HG03442 (cell line): ENCODE measurements around the gene IZUMO4.
"Not testable (repeated sequence)": the region's sequence is repeated elsewhere in the genome, so short reads cannot be mapped to it uniquely, and the experiment has no call there.

ENCODE experiments used
- ATAC-seq: cut with Tn5 transposase; IDR thresholded peaks from one replicate; pipeline ENCODE4 v1.9.1; 2021; ENCODE audit warnings: mild to moderate bottlenecking, moderate library complexity; ENCODE audit not compliant: unreplicated experiment

The IZUMO4 gene

DNA sequence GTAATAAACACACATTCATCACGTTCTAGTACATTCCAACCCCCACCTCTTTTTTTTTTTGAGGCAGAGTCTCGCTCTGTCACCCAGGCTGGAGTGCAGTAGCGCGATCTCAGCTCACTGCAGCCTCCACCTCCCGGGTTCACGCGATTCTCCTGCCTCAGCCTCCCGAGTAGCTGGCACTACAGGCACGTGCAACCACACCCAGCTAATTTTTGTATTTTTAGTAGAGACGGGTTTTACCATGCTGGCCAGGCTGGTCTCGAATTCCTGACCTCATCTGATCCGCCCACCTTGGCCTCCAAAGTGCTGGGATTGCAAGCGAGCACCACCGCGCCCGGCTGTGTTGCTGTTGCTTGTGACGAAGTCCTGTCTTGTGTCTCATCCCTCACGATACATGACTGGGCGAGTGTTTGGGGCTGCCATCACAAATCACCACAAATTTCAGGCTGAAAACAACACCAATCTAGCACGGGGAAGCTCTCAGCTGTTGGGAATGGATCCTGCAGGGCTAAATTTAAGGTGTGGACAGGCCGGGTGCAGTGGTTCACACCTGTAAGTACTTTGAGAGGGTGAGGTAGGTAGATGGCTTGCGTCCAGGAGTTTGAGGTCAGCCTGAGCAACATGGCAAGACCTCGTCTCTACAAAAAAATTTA, 16.3 kb upstream of the IZUMO4 start:
- ATAC-seq = no peak

DNA sequence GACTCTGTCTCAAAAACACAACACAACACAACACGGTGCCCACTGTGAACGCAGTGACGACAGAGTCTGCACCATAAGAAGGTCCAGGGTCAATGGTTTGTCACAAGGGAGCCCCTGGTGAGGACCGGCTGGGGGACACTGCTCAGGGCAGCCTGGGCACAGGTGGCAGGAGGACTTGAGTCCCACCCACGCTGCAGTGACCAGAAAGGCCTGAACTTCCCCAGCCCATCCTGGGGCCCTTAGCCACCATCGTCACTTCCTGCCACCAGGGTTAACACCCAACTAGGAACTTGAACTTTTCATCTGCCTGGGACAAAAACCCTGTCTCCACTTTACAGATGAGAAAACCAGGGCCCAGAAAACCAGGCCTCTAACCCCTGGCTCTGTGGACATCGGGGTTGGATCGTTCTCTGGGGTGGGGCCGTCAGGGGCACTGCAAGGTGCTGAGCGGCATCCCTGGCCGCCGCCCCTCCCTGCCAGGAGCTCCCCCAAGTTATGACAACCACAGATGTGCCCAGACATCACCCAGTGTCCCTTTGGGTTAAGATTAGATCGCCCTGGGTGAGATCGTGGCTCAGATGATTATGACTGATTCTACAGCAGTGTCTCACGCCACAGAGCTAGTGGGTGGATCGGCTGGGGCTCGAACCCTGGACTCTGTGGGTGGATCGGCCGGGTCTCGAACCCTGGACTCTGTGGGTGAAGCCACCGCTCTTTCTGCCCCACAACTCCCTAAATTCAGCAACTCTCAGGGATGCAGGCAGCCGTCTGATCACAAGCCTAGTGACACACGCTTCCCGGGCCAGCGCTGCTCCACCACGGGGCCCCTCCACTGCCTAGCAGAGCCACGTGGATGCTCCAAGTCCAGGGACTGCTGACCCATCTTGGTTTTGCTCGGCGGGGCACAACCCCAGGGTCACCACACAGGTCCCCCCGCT, 14.6 kb upstream of the IZUMO4 start:
- ATAC-seq = no peak

DNA sequence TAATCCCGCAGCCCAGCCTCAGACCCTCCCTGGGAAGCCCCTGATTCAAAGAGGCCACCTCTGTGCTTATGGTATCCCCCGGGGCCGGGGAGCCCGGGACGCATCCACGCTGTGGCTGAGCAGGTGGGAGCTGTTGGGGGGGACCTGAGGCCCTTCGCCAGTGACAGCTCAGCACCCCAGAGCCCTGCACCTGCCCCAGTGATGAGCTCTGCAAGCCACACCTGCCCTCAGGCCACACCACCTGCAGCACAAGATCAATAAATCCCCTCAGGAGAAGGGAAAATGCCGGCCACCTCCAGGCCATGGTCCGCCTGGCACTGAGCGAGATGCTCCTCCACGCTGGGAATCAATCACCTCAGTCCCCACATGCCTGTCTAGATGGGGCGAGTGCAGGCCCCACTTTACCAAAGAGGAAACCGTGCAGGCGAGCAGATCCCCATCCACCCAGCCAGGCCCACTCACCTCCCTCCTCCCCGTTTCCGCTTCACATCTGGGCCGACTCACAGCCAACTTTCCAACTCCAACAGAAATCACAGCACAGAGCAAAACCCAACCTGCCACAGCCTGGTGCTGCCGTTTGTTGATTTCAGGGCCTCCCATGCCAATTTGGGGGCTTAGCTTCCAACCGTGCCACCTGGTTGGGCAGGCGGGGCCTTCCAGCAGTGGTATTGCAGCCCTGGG, 13.4 kb upstream of the IZUMO4 start:
- no peak for ATAC-seq

DNA sequence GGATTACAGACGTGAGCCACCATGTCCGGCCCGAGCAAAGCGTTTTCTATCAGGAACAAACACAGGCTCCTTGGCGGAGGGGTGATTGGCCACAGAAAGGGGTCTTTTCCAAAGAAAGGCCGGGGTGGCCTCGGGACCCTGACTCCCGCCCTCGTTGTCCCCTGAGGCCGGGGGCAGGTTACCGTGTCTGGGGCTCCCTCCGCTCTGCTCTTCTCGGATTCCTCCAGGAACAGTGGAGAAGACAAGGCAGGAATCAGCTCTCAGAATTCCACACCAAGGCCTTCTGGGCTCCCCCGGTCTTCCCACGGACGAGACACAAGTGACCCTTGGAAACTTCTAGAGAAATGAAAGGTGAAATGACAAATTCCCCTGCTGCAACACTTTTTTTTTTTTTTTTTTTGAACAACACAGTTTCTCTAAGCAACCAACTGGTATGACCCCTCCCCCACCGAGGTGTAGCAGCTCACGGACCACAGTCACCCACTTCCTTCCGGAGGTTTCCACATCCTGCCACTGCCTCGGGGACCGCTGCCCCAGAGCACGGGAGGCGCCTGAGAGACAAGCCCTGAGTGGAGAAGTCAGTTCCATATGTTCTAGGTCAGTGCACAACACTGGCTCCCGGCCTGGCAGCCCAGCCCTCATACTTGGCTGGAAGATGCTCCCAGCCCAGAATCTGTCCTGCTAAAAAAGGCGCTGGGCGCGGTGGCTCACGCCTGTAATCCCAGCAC, 11.6 kb upstream of the IZUMO4 start:
- peak; percentile 22 for ATAC-seq

DNA sequence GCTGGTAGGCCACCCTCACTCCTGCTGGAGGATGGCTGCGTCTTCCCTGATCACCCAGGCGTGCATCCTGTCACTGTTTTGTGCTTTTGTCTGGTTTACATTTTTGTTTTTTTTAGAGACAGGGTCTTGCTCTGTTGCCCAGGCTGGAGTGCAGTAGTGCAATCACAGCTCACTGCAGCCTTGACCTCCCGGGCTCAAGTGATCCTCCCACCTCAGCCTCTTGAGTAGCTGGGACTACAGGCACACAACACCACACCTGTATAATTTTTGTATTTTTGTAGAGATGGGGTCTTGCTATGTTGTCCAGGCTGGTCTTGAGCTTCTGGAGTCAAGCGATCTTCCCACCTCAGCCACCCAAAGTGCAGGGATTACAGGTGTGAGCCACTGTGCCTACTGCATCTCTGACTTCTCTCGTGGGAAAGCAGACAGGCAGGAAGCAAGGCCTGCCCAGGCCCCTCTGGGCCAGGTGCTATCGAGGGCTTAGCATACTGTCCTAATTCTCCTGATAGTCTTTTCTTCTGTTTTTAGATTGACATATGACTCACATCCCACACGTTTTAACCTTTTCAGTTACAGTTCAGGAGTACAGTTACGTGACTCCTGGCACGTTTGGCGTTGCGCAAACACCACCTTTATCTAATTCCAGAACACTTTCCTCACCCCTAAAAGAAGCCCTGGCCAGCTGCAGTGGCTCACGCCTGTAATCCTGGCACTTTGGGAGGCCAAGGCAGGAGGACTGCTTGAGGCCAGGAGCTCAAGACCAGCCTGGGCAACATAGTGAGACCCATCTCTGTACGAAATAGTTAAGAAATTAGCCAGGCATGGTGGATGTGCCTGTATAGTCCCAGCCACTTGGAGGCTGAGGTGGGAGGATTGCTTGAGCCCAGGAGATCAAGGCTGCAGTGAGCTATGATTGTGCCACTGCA, 9.8 kb upstream of the IZUMO4 start:
- not testable (repeated sequence) for ATAC-seq

DNA sequence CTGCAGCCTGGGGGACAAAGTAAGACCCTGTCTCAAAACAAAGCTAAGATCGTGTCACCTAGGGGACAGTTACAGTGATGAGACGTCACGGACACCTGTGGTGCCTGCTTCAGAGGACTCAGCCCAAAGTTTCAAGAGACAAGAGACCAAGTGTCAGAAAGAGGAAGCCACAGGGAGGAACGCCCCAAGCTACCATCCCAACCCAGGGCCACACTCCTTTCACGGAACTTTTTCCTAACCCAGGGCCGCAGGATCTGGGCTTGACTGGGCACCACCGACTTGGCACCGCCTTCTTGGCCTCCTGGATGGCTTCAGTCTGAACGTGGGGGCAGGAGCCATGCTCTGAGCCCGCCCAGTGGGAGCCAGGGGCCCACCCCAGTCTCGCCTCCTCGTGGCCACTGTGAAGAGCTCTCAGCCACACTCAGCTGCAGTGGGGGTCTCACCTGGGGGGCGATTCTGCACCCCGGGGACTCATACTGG, 9.1 kb upstream of the IZUMO4 start:
- no peak for ATAC-seq

DNA sequence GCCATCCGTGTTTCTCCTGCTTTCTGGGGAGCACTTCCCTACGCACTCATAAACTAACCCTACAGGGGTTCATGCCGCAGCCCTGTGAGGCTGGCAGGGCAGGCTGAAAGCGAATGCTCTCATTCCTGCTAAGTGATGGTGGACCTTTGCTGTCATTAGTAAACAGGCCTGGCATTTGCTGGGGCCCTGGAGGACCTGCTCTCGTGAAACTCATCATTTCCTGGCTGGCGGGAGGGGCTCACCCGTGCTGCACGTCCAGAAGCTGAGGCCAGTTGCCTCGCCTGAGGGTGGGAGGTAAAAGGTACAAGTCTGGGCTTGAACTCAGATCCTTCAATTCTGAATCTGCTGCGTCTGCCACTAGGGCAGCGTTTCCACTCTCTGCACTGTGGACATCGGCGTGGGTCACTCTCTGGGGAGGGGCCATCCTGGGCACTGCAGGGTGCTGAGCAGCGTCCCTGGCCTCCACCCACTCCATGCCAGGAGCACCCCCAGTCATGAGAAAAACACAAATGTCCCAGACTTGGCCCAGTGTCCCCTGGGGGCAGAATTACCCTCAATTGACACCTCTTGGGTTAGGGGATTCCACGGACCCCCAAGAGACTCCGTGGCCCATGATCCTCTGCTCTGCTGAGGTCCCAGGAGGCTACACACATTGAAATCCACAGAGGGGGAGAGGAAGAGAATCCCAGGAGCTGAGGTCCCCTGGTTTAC, 7.6 kb upstream of the IZUMO4 start:
- ATAC-seq = no peak

DNA sequence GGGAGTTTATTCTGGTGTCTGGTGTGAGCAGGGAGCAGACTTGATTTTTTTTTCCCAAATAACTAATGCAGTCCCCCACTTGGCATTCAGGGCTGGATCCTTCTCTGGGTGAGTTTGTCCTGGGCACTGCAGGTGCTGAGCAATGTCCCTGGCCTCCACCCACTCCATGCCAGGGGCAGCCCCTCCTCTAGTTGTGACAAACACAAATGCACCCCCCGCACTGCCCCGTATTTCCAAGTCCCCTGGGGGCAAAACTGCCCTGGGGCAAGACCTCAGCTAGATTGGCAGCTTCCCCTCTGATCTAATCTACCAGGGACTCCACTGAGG, 7.0 kb upstream of the IZUMO4 start:
- ATAC-seq = no peak

GRCh38 chr19:2091926-2092525, 4.7 kb upstream of the IZUMO4 start:
- not testable (repeated sequence) for ATAC-seq

- ATAC-seq = peak; percentile 33
These were observed 658 bp upstream of the IZUMO4 start, which contains the start of gene MOB3A for GRCh38 chr19:2096034-2096479. Gene MOB3A, minus strand, starts transcription at chr19:2096326. Its CDS starts 17,766 bp downstream, at chr19:2078560.

DNA sequence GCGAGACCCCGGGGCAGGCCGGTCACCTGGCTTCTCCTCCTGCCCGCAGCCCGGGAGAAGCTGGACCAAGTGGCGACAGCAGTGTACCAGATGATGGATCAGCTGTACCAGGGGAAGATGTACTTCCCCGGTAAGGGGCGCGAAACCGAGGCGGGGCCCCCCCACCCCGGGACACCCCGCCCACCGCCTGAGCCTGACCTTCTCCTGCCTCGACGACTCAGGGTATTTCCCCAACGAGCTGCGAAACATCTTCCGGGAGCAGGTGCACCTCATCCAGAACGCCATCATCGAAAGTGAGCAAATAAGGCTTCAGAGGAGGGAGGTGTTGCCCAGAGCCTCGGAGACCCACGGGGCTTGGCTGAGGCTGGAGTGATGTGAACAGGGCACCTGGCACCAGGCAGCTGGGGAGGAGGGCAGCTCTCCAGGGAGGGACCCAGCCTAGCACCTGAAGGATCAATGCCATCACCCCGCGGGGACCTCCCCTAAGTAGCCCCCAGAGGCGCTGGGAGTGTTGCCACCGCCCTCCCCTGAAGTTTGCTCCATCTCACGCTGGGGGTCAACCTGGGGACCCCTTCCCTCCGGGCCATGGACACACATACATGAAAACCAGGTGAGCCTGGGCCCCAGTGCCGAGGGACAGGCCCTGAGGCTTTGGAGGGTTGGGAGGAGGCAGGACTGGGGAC, 629 bp downstream of the IZUMO4 start:
- no peak for ATAC-seq

DNA sequence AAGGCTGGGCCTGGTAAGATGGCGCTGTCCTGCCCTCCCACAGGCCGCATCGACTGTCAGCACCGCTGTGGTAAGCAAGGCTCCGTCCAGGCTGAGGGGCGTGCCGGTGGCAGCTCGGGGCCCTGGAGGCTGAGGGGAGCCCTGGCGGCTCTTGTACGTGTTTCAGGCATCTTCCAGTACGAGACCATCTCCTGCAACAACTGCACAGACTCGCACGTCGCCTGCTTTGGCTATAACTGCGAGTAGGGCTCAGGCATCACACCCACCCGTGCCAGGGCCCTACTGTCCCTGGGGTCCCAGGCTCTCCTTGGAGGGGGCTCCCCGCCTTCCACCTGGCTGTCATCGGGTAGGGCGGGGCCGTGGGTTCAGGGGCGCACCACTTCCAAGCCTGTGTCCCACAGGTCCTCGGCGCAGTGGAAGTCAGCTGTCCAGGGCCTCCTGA, 1.2 kb downstream of the IZUMO4 start:
- ATAC-seq = no peak

GRCh38 chr19:2099054-2099501, 2.4 kb downstream of the IZUMO4 start:
- ATAC-seq = no peak

DNA sequence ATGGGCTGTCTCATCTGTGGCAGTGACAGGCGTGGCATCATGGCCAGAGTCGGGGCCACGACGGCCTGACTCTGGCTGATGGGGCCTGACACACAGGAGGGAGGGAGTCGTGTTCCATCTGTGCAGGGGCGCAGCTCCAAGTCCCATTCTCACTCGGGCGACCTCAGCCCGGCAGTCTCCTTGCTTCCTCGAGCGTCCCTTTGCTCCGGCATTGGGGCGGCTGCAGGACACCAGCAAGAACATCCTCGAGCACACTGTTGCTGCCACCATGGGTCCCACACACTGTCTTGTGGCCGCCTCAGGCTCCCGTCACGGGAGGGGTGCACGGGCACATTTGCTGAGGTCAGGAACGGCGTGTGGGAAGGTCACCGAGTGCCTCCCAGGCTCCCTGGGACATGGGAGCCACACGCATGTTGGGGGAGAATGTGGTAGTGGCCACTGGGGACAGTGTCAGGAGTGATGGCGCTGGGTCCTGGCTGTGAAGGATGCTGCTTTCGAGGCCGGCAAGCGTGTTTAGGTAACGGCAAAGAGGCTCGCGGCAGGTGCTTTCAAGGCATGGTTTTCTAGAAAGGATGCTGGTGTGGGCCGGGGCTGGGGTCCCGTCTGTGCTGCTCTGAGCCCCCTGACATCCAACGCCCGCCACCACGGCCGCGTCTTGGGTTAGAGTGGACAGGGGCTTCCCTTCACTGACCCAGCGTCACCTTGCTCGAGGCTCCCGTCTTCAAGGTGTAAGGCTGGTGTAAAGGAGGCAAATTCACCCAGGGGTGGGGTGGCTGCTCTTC, 3.4 kb downstream of the IZUMO4 start:
- ATAC-seq = no peak

- ATAC-seq = no peak
These were observed 4.0 kb downstream of the IZUMO4 start for GRCh38 chr19:2100719-2101061.

DNA sequence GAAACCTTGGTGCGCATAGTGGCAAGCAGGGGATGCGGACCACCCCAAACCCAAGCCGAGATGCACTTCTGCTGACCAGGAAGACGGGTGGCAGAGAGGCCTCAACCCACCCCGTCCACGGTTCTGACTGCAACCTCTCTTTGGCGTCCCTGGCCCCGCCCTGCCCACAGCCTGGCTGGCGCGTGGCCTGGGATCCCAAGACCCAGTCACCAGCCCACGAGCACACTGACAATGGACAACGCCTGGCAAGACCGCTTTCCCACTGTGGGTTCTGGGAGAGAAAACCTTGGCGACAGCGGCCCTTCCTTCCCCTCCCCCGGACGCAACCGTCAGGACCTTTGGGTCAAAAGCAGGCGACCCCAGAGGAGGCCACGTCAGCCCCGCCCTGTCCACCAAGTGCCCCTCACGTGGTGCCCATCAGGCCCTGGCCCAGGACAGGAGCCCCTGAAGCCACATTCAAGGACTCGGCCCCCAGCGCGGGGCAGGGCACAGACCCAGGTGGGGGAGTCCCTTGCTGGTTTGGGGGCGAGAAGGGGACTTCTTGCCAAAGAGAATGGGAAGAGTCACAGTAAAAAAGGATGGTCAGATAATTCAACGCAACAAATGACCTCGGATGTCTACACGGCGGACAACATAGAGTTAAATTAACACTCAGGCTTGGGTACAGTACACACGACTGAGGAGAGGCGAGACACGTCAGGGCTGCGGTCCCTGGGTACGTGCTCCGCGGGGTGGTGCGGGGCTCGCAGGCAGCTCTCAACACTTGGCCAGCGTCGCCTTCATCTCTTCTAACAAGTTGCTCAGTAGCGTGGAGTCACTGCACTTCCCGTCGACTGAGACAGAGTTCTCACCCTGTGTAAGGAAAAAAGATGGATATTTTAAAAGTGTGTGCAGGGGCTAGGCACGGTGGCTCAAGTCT, 5.0 kb downstream of the IZUMO4 start:
- no peak for ATAC-seq
